ENCODE measurements around the gene COL5A1.

COL5A1 gene

DNA sequence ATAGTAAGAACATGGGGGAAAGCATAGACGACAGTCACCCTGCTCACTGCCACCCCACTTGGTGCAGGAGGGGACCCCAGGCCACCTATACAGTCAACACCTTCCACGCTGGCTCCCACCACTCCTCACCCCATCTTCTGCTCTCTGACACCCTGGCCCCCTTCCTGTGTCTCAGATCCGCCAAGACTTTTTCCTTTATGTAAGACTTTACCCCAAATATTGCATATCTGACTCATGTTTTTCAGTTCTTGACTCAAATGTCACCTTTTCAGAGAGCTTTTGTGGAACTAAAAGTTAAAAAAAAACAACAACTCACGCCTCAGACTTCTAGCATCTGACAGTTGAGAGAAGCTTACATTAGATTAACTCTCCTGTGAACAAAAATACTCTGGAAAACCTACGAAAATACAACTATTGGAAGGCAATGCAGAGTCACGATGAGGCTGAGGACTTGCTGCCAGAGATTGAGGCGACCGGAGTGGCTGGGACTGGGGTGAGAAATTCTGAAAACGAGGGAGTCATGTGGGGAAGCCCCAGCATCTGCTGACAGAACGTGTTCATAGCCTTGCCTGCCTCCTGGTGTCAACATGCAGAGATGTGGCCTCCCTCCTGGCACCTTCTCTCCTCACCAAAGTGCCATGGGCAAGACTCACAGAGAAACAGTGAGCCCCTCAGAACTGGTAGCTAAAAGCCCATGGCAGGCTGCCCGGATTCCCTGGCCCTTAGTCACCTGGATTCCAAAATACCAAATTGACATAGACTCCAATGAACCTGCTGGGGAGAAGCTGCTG, 216.6 kb downstream of the COL5A1 start:
- TF ChIP-seq, protein P1, sequence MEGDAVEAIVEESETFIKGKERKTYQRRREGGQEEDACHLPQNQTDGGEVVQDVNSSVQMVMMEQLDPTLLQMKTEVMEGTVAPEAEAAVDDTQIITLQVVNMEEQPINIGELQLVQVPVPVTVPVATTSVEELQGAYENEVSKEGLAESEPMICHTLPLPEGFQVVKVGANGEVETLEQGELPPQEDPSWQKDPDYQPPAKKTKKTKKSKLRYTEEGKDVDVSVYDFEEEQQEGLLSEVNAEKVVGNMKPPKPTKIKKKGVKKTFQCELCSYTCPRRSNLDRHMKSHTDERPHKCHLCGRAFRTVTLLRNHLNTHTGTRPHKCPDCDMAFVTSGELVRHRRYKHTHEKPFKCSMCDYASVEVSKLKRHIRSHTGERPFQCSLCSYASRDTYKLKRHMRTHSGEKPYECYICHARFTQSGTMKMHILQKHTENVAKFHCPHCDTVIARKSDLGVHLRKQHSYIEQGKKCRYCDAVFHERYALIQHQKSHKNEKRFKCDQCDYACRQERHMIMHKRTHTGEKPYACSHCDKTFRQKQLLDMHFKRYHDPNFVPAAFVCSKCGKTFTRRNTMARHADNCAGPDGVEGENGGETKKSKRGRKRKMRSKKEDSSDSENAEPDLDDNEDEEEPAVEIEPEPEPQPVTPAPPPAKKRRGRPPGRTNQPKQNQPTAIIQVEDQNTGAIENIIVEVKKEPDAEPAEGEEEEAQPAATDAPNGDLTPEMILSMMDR (IDR thresholded peaks at IDR 0.05; ENCODE audit: control insufficient read depth, insufficient read depth, low read depth, low read length, missing control alignments) = no peak
- no peak for DNase-seq (ENCODE audit: low read depth)
- no peak overlapping the region for H3K4me3 ChIP-seq (ENCODE audit: control insufficient read depth, low read depth, low read length)

DNA sequence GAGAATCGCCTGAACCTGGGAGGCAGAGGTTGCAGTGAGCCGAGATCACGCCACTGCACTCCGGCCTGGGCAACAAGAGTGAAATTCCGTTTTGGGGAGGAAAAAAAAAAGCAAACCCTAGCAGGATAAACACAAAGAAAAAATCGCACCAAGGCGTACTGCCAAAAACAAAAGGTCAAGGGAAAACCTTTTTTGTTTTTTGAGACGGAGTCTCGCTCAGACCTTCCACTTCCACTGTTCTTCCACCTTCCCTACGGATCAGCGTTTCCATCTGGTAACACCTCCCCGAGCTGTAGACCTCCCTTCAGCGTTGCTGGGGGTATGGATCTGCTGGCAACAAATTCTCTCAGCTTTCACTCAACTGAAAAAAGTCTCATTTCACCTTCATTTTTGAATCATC, 218.9 kb downstream of the COL5A1 start:
- H3K4me3 ChIP-seq (ENCODE audit: control insufficient read depth, low read depth, low read length) = no peak overlapping the region
- no peak for DNase-seq (ENCODE audit: low read depth)
- TF ChIP-seq, protein P1 (IDR thresholded peaks at IDR 0.05; ENCODE audit: control insufficient read depth, insufficient read depth, low read depth, low read length, missing control alignments) = no peak

DNA sequence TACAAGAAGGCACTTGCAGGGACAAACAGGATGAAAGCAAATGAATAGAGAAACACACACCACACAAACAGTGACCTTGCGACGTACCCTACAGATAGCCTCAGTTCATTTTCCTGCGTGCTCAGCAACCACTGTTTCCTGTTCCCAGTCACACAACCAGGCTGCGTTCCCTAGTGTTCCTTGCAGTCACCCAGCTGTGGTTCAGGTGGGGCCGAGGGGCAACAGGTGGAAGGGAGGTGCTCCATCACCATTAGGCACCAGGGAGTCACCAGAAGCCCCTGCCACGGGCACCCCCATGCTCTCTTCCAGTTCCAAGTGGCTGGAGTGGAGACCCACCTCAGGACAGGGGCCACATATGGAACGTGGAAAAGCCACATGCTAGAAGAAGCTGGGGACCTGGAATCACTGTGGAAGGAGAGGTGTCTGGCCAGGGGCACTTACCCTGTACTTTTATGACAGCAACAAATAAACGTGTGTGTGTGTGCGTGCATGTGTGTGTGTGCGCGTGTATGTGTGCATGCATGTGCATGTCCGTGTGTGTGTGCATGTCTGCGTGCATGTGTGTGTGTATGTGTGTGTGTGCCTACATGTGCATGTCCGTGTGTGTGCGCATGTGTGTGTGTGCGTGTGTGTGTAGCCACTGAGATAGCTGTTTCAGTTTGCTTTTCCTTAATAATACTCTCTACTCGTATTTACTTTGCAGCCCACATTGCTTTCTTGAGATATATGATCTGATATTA, 220.2 kb downstream of the COL5A1 start:
- no peak overlapping the region for H3K4me3 ChIP-seq (ENCODE audit: control insufficient read depth, low read depth, low read length)
- no peak for DNase-seq (ENCODE audit: low read depth)
- TF ChIP-seq, protein P1 (IDR thresholded peaks at IDR 0.05; ENCODE audit: control insufficient read depth, insufficient read depth, low read depth, low read length, missing control alignments) = no peak

DNA sequence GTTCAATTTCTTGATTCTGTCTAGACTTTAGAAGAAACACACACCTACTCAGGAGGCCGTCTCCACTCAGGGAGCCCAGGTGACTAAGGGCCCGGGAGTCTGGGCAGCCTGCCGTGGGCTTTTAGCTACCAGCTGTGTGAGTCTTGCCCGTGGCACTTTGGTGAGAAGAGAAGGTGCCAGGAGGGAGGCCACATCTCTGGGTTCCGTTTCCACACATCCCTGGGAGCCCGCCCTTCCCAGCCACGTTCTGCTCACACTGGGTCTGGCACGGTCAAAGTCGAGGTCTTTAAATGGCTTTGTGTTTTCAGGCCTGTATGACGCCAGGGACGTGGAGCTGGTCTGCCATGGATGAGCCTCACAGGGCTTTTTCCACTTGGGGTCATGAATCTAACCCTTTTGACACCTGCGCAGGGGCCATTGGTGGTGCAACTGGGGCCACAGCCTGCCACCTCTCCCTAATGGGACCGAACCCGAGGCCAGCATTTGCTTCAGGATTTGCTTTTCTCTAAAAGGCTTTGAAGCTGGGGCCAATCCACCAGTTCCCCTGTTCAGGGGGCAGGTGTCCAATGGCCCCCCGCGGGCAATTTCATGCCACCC, 221.8 kb downstream of the COL5A1 start:
- DNase-seq (ENCODE audit: low read depth) = no peak
- TF ChIP-seq, protein P1 (IDR thresholded peaks at IDR 0.05; ENCODE audit: control insufficient read depth, insufficient read depth, low read depth, low read length, missing control alignments) = no peak
- H3K4me3 ChIP-seq (ENCODE audit: control insufficient read depth, low read depth, low read length) = no peak overlapping the region

DNA sequence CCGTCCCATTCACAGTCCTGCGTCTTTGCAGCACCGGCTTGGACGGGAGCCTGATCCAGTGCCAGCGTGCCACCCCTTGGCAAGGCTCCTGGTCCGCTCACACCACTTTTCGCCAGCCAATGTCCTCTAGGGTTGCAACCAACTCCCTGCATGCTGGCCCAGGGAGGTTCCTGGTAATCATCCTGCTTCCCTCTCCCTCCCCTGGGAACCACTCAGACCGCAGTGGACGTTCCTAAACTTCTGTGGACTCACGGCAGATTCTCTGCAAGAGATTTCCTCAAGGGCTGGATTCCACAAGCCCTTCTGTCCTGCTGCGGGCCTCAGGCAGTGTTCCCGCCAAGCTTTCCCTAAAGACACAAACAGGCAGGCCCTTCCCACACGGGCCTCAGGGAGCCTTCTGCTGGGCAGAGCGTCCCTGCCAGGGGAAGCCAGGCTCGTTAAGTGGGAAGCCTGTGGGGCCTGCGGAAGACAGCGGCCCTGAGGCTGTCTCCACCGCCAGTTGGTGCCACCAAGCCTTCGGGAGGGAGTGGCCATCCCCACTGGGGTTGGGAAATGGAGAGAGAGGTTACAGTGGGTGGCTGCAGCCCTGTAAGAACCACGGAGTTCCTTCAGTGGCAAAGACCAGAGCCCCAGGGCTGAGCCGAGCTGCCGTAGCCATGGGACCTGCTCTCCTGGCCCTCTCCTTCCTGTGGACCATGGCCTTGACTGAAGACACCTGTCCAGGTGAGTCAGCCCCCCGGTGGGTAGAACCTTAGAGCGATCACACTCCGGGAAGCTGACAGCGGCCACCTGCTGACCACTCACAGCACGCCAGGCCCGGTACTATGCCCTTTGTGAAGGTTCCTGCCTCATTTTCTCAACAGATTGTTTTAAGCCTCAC, 222.6 kb downstream of the COL5A1 start:
- TF ChIP-seq, protein P1 (IDR thresholded peaks at IDR 0.05; ENCODE audit: control insufficient read depth, insufficient read depth, low read depth, low read length, missing control alignments) = no peak
- H3K4me3 ChIP-seq (ENCODE audit: control insufficient read depth, low read depth, low read length) = no peak overlapping the region
- DNase-seq (ENCODE audit: low read depth) = no peak

DNA sequence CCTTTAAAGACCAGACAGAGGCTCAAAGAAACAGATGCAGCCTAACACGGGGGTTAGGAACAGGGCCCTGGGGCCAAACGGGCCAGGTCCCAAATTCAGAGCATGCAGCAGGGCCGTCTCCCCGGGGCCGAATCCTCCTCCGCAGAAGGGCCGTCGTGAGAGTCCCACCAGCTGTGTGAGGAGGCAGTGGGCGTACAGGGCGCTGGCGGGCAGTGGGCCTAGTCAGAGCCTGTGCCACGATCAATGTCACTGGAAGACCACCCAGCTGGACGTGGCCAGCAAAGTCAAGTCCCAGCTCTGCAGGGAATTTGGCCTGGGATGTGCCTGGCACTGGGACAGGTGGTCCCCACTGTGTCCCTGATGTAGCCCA, 223.2 kb downstream of the COL5A1 start:
- DNase-seq (ENCODE audit: low read depth) = no peak
- TF ChIP-seq, protein P1 (IDR thresholded peaks at IDR 0.05; ENCODE audit: control insufficient read depth, insufficient read depth, low read depth, low read length, missing control alignments) = no peak
- no peak overlapping the region for H3K4me3 ChIP-seq (ENCODE audit: control insufficient read depth, low read depth, low read length)
